ENCODE measurements around the gene DDIT3.

DDIT3 gene

DNA sequence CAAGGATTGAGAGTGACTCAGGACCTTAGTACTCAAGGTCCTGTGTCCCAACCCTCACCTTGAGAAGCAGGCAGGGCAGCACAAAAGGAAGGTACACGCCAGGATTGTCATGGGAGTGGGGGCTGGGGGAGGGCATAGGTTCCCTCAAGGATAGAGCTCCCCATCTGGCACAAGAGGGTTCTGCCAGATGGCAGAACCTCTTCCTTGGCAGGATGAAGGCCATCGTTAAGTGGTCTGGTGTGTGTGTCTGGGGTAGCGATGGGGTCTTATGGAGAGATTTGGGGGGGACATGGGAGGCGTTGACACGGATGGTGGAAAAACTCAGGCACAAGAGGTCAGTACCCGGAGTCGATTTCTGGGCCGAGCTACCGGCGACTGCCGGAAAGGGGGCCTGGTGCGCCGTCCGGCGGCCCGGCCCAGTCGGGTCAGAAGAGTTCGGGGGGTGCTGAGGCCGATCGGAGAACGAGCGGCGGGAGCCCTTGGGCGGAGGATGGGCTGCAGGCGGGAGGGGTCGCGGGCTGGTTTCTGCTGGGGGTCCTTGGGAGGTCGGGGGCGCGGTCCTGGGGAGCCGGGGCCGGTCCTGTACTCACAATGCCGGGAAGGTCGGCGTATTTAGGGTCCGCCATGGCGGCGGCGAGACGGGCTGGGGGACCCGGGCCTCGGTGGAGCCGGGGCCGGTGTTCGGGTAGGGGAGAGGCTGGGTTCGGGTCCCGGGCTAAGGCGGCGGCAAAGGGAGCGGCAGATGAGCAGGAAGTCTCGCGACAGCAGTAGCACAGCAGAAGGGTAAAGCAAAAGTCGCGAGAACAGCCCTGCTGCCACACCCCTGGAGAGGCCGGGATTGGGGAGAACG, 26.3 kb upstream of the DDIT3 start, which contains the start of gene DCTN2:
TSS of gene DCTN2 (minus strand) at position 755 of the 850 bp plus-strand sequence. CDS start at position 626, 129 bp downstream.
- peak within 1 kb of the TSS; percentile 64 for H3K27ac ChIP-seq
- TF ChIP-seq ZFX (IDR thresholded peaks at IDR 0.05; ENCODE audit: borderline replicate concordance): no peak
- TF ChIP-seq, protein P1, sequence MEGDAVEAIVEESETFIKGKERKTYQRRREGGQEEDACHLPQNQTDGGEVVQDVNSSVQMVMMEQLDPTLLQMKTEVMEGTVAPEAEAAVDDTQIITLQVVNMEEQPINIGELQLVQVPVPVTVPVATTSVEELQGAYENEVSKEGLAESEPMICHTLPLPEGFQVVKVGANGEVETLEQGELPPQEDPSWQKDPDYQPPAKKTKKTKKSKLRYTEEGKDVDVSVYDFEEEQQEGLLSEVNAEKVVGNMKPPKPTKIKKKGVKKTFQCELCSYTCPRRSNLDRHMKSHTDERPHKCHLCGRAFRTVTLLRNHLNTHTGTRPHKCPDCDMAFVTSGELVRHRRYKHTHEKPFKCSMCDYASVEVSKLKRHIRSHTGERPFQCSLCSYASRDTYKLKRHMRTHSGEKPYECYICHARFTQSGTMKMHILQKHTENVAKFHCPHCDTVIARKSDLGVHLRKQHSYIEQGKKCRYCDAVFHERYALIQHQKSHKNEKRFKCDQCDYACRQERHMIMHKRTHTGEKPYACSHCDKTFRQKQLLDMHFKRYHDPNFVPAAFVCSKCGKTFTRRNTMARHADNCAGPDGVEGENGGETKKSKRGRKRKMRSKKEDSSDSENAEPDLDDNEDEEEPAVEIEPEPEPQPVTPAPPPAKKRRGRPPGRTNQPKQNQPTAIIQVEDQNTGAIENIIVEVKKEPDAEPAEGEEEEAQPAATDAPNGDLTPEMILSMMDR (IDR thresholded peaks at IDR 0.05): peak; percentile 16; the same call in 1 of the 2 replicates

DNA sequence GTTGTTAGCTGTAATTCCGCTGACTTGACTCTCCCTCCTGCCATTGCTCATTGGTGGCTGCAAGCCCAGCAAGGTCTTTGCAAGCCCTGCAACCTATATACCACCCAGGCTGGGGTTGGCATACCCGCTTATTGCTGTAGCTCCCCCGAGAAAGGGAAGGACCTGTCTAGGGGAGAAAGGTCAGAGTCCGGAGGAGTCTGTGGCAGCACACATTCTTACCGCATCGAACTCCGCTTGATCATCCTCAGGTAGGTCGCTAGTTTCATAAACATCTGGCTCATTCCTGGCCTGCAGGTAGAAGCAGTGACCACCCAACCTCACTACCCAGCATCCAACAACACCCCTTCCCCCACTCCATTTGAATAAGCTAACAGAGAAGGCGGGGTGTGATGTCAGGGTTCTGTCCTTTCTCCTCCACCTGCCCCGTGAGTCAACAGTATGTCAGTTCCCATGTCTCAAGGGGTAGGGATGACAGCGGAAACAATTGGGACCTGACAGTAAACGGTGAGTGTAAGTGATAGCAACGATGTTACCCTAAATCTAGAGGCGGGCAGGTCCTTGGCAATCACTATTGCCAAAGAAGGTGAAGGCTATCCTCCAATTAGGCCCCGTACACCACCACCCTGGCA, 25.6 kb upstream of the DDIT3 start:
- H3K27ac ChIP-seq: peak overlapping the region; percentile 64
- TF ChIP-seq ZFX (IDR thresholded peaks at IDR 0.05; ENCODE audit: borderline replicate concordance): no peak
- TF ChIP-seq, protein P1 (IDR thresholded peaks at IDR 0.05): no peak

DNA sequence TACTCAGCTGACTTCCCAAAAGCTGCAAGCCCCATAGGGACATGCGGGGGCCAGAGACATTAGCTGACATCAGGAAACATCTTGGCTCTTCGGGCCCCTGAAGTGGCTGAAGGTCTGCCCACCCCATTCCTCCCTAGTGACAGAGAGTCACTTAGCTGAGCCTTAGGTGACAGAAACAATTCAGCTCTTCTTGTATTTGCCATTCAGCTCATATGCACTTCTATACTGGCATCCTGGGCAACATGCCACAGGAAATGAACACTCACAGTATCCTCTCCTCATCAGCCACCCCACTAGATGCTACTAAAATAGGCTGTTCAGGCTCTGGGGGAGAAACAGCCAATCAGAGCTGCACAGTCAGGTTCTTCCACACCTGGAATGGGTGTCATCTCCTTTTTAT, 23.3 kb upstream of the DDIT3 start:
- H3K27ac ChIP-seq: no peak overlapping the region
- TF ChIP-seq ZFX (IDR thresholded peaks at IDR 0.05; ENCODE audit: borderline replicate concordance): no peak
- TF ChIP-seq, protein P1 (IDR thresholded peaks at IDR 0.05): no peak

DNA sequence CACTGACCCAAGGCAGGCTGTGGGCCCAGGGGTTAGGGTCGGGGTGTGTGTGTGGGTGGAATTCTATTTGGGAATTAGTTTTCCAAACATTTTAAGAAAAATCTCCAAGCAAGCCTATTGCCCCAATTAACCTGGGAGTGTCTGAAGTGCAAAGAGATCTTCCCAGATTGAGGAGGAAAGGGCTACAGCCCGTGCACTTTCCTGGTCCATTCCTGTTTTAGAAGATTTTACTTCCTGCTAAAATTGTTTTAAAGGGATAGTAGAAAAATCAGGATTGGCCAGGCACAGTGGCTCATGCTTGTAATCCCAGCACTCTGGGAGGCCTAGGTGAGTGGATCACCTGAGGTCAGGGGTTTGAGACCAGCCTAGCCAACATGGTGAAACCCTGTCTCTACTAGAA, 21.4 kb upstream of the DDIT3 start:
- no peak overlapping the region for H3K27ac ChIP-seq
- no peak for TF ChIP-seq ZFX (IDR thresholded peaks at IDR 0.05; ENCODE audit: borderline replicate concordance)
- TF ChIP-seq, protein P1 (IDR thresholded peaks at IDR 0.05): no peak

DNA sequence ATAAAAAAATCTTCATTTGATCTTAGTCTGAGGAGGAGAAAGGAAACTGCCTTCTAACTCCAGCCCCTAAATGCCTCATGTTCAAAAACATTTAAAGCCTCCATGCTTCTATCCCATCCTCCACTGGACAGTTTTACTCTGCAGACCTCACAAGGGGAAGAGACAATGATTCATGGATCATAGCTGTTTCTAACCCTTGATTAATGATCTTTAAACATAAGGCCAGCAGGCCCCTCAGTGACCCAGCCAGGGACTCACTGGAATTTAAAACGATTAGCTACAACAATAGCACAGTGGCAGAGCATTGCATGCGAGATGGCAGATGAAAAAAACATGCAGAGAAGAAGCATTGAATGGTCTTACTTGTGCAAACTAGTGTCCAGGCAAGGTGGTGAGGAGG, 20.7 kb upstream of the DDIT3 start:
- no peak overlapping the region for H3K27ac ChIP-seq
- TF ChIP-seq, protein P1 (IDR thresholded peaks at IDR 0.05): no peak

DNA sequence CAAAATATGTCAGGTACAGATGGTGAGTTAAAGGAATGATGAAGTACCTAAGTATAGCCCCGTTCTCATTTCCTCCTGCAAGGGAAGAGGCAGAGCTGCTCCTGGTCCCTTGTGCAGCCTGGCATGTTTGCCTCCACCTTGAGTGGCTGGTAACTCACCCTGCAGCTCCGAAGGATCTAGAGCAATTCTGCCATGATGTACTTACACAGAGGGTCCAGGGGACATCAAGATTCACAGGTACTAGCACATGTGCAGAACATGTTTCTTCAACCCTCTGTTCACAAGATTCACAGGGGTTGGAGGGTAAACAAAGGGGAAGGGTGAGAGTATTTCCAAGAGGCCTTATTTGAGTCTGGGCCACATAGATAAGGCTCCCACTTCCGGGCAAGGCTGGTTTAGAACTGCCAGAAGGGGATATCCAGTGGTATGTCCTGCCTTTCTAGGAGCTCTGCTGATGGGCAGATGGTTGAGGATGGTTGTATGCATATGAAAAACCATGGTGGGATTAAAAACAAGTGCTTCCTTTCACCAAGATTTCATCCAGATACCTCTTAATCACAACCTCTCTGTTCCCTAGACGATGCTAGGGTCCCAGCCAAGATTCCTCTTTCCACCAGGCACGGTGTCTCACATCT, 18.9 kb upstream of the DDIT3 start:
- H3K27ac ChIP-seq: no peak overlapping the region
- TF ChIP-seq ZFX (IDR thresholded peaks at IDR 0.05; ENCODE audit: borderline replicate concordance): no peak
- TF ChIP-seq, protein P1 (IDR thresholded peaks at IDR 0.05): no peak

DNA sequence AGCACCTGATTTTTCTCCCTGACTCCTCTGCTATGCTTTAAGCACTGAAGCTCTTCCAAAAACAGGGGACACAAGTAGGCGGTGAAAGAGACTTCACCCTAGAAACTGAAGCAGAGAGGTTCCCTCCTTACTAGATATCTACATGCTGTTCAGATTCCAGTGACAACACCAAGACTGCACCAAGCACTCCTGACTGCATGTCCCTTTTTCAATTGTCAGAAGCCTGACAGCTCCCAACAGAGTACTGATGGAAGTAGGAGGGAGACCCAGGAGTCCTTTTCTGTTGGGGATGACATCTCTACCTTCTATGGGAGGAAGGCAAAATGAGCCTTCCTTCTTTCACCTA, 16.3 kb upstream of the DDIT3 start:
- TF ChIP-seq, protein P1 (IDR thresholded peaks at IDR 0.05): no peak
- no peak for TF ChIP-seq ZFX (IDR thresholded peaks at IDR 0.05; ENCODE audit: borderline replicate concordance)
- no peak overlapping the region for H3K27ac ChIP-seq

Measured in 22Rv1 (cell line).